Fibroblast of mammary gland (primary cell): Measurements from ENCODE around the gene FAM120B.

ENCODE experiments used
- DNase-seq: peaks from one replicate; pipeline ENCODE4 v3.0.0-alpha.2; 2010; ENCODE audit warnings: low read depth
- H3K4me3 ChIP-seq: 2 replicates; pipeline ENCODE4 v1.5.1; 2011; ENCODE audit warnings: low read depth, mild to moderate bottlenecking, low read length, moderate library complexity; ENCODE audit not compliant: control insufficient read depth
- CTCF ChIP-seq: conservative IDR thresholded peaks from 2 replicates; pipeline ENCODE4 v1.5.1; 2011; ENCODE audit warnings: low read depth, low read length, inconsistent platforms; ENCODE audit not compliant: control insufficient read depth, insufficient read depth

Gene FAM120B

GRCh38 chr6:170305805-170306323 is 694 bp upstream of the FAM120B start:
- TF ChIP-seq CTCF: no peak
- peak overlapping the region; percentile 96 for H3K4me3 ChIP-seq
- DNase-seq: no peak

GRCh38 chr6:170307080-170307545 is 555 bp downstream of the FAM120B start:
- TF ChIP-seq CTCF: no peak
- no peak for DNase-seq
- H3K4me3 ChIP-seq: peak overlapping the region; percentile 96

- no peak for DNase-seq
- no peak for TF ChIP-seq CTCF
- no peak overlapping the region for H3K4me3 ChIP-seq
These were observed 2.2 kb downstream of the FAM120B start for GRCh38 chr6:170308761-170309160.

- no peak for TF ChIP-seq CTCF
- no peak overlapping the region for H3K4me3 ChIP-seq
- DNase-seq: peak; percentile 26
These were observed 5.1 kb downstream of the FAM120B start for GRCh38 chr6:170311696-170312095.

GRCh38 chr6:170312876-170313275 is 6.3 kb downstream of the FAM120B start:
- no peak overlapping the region for H3K4me3 ChIP-seq
- TF ChIP-seq CTCF: no peak

GRCh38 chr6:170313716-170314295 is 7.2 kb downstream of the FAM120B start:
- no peak for TF ChIP-seq CTCF
- no peak for DNase-seq
- no peak overlapping the region for H3K4me3 ChIP-seq

More at GRCh38 chr6:170312876-170313275, 6.3 kb downstream of the FAM120B start:
- no peak for DNase-seq
